T-helper 2 cell treated with Interferon-gamma antibody and Interleukin-4, amounts not matched to agents 5 μg/mL and 100 μg/mL, for 36 hours (primary cell): ENCODE results near the gene COL23A1.

Source experiments
- DNase-seq: peaks from one replicate; pipeline ENCODE4 v3.0.0; 2021; ENCODE audit warnings: low spot score
- H3K27ac Mint-ChIP-seq: one replicate; pipeline ENCODE4 v1.8.0; 2021; ENCODE audit warnings: mild to moderate bottlenecking, mixed read lengths
- H3K27me3 Mint-ChIP-seq: one replicate; pipeline ENCODE4 v1.8.0; 2021; ENCODE audit warnings: low read depth, mixed read lengths
- H3K36me3 Mint-ChIP-seq: one replicate; pipeline ENCODE4 v1.8.0; 2021; ENCODE audit warnings: low read depth, mixed read lengths
- H3K4me1 Mint-ChIP-seq: one replicate; pipeline ENCODE4 v1.8.0; 2021; ENCODE audit warnings: low read depth, mixed read lengths
- H3K4me3 Mint-ChIP-seq: one replicate; pipeline ENCODE4 v1.8.0; 2022; ENCODE audit warnings: mild to moderate bottlenecking, moderate library complexity, mixed read lengths
- H3K9me3 Mint-ChIP-seq: one replicate; pipeline ENCODE4 v1.8.0; 2021; ENCODE audit warnings: mixed read lengths

COL23A1 gene

DNA sequence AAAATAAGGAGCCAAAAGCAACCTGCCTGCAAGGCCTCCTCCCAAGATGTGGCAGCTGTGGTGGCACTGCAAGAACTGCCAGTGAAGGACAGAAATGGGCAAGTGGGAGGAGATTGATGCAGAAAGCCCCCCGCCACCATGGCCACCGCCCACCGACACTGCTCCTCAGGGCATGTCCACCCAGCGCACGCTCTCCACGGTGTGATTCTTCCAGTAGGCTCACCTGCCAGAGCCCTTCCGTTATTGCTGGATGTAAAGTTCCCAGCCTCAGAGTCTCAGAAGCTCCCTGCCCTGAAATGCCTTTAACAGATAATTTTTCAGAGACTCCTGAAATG lies 202.4 kb downstream of the COL23A1 start:
- Mint-ChIP-seq H3K4me3 (no peak overlapping the region), H3K36me3 (no peaks in the 10 kb centered on the region), H3K9me3 (no peaks in the 10 kb centered on the region)

GRCh38 chr5:178387061-178387855 lies 202.9 kb downstream of the COL23A1 start:
- no peak for DNase-seq
- no peaks in the 10 kb centered on the region for H3K36me3 Mint-ChIP-seq
- H3K4me3 Mint-ChIP-seq: no peak overlapping the region
- H3K9me3 Mint-ChIP-seq: no peaks in the 10 kb centered on the region
- H3K27me3 Mint-ChIP-seq: no peaks in the 10 kb centered on the region
- no peaks in the 10 kb centered on the region for H3K4me1 Mint-ChIP-seq
- H3K27ac Mint-ChIP-seq: no peak overlapping the region

More for the DNA sequence above, 202.4 kb downstream of the COL23A1 start:
- Mint-ChIP-seq H3K4me1 (no peaks in the 10 kb centered on the region), H3K27me3 (no peaks in the 10 kb centered on the region), H3K27ac (no peak overlapping the region)
- DNase-seq: no peak

- H3K27ac Mint-ChIP-seq: no peak overlapping the region
- H3K4me1 Mint-ChIP-seq: no peaks in the 10 kb centered on the region
- no peak overlapping the region for H3K4me3 Mint-ChIP-seq
- H3K36me3 Mint-ChIP-seq: no peaks in the 10 kb centered on the region
- no peaks in the 10 kb centered on the region for H3K27me3 Mint-ChIP-seq
- DNase-seq: no peak
- H3K9me3 Mint-ChIP-seq: no peaks in the 10 kb centered on the region
Observed at GRCh38 chr5:178386336-178386931, 203.8 kb downstream of the COL23A1 start.

DNA sequence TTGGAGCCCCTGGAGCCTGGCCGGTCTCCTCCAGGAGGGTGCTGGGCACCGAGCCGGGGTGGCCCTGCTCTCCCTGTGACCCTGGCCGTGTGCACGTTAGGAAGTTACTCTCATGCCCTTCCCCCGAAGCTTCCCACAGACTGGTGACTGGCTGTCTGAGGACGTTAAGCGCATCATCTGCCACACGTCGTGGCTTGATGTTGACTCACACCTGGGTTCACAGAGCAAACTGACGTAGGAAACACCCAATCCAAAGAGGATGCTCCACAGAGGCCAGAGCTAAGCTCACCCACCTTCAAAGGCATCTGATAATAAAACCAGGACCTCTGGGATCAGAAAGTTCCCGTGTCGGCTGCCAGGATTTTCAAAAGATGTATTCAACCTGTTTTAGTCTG lies 204.7 kb downstream of the COL23A1 start:
- no peak overlapping the region for H3K27ac Mint-ChIP-seq
- H3K9me3 Mint-ChIP-seq: no peaks in the 10 kb centered on the region
- no peaks in the 10 kb centered on the region for H3K4me1 Mint-ChIP-seq
- no peak for DNase-seq
- H3K27me3 Mint-ChIP-seq: no peaks in the 10 kb centered on the region
- H3K4me3 Mint-ChIP-seq: no peak overlapping the region
- no peaks in the 10 kb centered on the region for H3K36me3 Mint-ChIP-seq

DNA sequence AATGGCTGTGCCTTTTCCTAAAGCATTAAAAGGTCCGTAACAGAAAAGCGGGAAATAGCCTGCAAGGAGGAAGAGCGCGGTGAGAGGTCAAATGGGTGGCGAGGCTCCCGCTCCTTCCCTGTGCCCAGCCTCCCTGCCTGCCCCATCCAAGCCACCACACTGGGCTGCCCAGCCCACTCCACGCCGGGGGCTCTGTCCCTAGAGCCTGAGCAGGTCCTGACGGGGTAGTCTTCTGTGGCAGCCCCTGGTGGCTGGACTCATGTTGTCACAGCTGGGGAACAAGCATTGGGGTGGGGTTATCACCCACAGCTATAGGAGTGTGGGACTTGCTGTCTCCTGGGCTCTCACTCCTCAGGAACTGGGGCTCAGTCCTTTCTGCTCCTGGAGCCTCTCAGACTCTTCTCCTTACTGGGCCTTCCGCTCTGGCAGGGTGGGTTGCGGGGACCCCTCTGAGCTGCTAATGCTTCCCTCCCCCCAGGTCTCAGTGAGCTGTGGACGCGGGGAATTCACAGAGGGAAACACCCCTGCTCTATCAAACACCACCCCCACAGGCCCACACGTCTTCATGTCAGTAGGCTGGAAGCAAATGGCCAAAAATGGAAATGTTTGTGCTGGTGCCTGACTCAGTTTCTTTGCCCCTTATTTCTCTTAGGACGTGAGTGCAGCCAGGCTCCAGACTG lies 205.2 kb downstream of the COL23A1 start:
- Mint-ChIP-seq H3K4me3 (no peak overlapping the region), H3K36me3 (no peaks in the 10 kb centered on the region)

DNA sequence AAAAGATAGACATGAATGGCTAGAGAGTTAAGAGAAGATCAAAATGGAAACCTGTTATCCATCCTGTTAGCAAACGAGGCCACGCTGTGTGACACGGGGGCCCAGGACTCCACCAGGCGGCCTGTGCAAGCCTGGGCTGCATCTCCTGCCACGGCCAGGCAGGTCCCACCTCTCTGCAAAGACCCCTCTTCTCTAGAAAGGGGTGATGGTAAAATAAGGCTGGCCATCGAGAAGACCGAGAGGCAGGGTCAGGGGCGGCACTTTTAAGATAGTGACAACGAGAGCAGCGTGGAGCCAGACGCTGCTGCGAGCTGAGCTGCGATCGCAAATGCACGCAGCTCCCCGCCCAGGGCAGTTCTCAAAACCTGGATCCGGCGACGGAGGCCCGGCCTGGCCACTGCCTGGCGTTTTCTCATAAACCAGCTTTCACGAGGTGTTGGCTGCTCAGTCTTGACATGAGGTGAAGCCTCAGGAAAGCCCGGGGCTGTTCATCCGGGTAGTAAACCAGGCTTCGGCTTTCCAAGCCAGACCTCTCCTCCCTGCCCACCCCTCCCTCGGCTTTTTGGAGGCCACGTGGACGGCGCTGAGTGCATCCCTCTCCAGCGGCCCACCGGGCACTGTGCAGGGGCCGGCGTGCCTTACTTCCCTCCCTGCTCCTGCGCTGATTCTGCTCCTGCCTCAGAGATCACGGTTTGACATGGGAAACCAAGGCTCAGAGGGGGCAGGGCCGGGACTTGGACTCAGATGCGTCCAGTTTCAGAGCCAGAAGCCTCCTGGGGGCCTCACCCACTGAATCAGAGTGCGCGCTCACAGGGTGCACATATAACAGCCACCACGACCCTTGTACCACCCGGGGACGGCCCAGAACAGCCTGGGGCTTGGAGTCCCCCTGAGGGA lies 206.0 kb downstream of the COL23A1 start:
- Mint-ChIP-seq H3K4me3 (no peak overlapping the region), H3K27me3 (no peaks in the 10 kb centered on the region), H3K4me1 (no peaks in the 10 kb centered on the region), H3K9me3 (no peaks in the 10 kb centered on the region), H3K27ac (no peak overlapping the region), H3K36me3 (no peaks in the 10 kb centered on the region)
- no peak for DNase-seq

More for the DNA sequence above, 205.2 kb downstream of the COL23A1 start:
- Mint-ChIP-seq H3K27ac (no peak overlapping the region), H3K27me3 (no peaks in the 10 kb centered on the region), H3K9me3 (no peaks in the 10 kb centered on the region), H3K4me1 (no peaks in the 10 kb centered on the region)
- no peak for DNase-seq

DNA sequence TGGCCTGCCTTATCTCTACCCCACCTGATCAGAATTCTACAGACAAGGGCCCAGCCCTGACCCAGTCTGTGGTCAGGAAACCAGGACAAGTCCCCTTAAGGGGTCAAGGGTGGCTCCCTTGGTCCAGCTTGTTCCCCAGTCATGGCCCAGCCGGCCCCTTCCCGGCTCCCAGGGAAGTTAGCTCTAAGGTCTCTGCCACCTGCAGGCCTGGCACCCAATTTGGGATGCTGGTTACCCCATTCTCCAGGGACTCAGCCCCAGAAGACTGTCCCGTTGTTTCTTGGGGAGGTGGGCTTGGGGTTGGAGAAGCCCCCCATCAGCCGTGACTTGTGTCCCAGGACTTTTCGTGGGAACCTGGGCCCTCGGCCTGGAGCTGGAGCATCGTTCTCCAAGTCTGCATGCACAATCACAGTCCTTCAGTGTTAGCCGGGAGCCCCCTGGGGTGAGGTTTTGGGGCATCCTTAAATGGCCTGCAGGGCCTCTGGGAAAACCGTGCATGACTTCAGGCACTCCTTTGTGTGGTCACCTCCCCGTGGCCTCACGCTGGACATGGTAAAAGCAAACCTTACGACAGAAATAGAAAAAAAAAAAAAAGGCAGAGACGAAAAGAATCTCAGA lies 206.8 kb downstream of the COL23A1 start:
- H3K4me3 Mint-ChIP-seq: no peak overlapping the region
- no peaks in the 10 kb centered on the region for H3K27me3 Mint-ChIP-seq
- no peak for DNase-seq
- no peaks in the 10 kb centered on the region for H3K36me3 Mint-ChIP-seq
- no peak overlapping the region for H3K27ac Mint-ChIP-seq
- H3K4me1 Mint-ChIP-seq: no peaks in the 10 kb centered on the region
- H3K9me3 Mint-ChIP-seq: no peaks in the 10 kb centered on the region

- Mint-ChIP-seq H3K9me3 (no peaks in the 10 kb centered on the region), H3K27me3 (no peaks in the 10 kb centered on the region), H3K4me1 (no peaks in the 10 kb centered on the region), H3K4me3 (no peak overlapping the region), H3K27ac (no peak overlapping the region), H3K36me3 (no peaks in the 10 kb centered on the region)
- DNase-seq: no peak
Observed at GRCh38 chr5:178382754-178383164, 207.4 kb downstream of the COL23A1 start.

DNA sequence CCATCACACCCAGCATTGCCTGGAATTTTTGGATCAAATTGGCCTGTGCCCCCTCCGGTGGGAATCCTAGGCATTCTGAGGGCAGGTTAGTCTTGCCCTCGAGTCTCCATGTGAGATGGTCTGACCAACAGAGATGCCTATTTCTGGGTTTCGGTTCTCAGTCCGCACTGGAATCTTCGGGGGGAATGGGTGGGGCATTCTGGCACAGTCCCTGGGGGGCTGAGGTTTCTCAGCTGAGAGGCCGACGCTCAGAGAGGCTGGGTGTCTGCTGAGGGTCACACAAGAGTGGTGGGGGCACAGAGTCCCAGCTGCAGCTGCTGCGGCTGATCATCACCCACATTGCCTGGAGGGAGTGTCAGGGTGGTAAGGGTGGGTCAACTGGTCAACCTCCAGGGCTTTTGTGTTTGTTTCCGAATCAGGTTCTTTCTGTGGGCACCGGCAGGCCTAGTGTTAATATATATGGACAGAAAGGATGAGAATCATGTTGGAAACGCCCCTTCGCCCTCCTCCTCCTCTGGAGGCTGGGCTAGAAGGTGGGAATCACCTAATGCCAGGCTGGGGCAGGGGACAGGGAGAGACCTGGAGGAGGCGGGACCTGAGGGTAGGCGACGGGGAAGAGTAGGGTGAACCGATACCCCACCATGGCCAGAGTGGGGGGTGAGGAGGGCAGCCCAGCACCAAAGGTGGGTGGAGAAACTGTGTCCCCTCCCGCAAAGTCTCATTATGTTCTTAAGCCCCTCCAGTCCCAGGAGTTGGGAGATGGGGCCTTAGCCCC lies 208.1 kb downstream of the COL23A1 start:
- no peaks in the 10 kb centered on the region for H3K9me3 Mint-ChIP-seq
- H3K36me3 Mint-ChIP-seq: no peaks in the 10 kb centered on the region
- H3K4me1 Mint-ChIP-seq: no peaks in the 10 kb centered on the region
- DNase-seq: no peak
- H3K27ac Mint-ChIP-seq: no peak overlapping the region
- no peak overlapping the region for H3K4me3 Mint-ChIP-seq
- H3K27me3 Mint-ChIP-seq: no peaks in the 10 kb centered on the region

GRCh38 chr5:178381206-178381605 lies 209.0 kb downstream of the COL23A1 start:
- no peak for DNase-seq
- Mint-ChIP-seq H3K9me3 (no peaks in the 10 kb centered on the region), H3K4me3 (no peak overlapping the region), H3K4me1 (no peaks in the 10 kb centered on the region), H3K27ac (no peak overlapping the region), H3K27me3 (no peaks in the 10 kb centered on the region), H3K36me3 (no peaks in the 10 kb centered on the region)

- H3K4me1 Mint-ChIP-seq: no peaks in the 10 kb centered on the region
- no peaks in the 10 kb centered on the region for H3K36me3 Mint-ChIP-seq
- DNase-seq: no peak
- H3K4me3 Mint-ChIP-seq: no peak overlapping the region
- no peaks in the 10 kb centered on the region for H3K27me3 Mint-ChIP-seq
- H3K9me3 Mint-ChIP-seq: no peaks in the 10 kb centered on the region
- H3K27ac Mint-ChIP-seq: no peak overlapping the region
Observed at GRCh38 chr5:178380541-178381074, 209.6 kb downstream of the COL23A1 start.

DNA sequence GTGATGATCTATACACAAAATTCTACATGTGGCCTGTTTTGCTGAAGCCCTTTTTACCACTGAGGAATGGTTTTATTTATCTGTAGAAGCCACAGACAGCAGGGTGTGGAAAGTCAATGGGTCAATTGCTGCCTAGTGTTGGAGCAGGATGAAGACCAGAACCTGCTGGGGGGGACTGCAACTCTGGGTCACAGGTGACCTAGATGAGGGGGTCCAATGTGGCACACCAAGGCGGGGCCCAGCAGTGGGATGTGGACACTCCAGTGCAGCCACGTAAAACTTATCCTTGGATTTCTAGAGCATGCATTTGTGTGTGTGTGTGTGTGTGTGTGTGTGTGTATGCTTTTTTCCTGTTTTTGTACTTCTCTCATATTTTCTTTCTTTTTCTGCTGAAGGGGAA lies 210.1 kb downstream of the COL23A1 start:
- Mint-ChIP-seq H3K9me3 (no peaks in the 10 kb centered on the region), H3K4me1 (no peaks in the 10 kb centered on the region)

More for the DNA sequence above, 210.1 kb downstream of the COL23A1 start:
- H3K4me3 Mint-ChIP-seq: no peak overlapping the region
- H3K27ac Mint-ChIP-seq: no peak overlapping the region
- no peaks in the 10 kb centered on the region for H3K27me3 Mint-ChIP-seq
- DNase-seq: no peak
- no peaks in the 10 kb centered on the region for H3K36me3 Mint-ChIP-seq
